Suprapubic skin (tissue), 3 donors: ENCODE data around the gene SMIM41.
"Not testable (repeated sequence)": the region's sequence is repeated elsewhere in the genome, so short reads cannot be mapped to it uniquely, and the experiment has no call there.

Source experiments
- CTCF ChIP-seq, 2 donors: fragments of 200-600 bp in 1 of 2; fragments of 450-650 bp in 1 of 2; sonication (generic) in 1 of 2; IDR thresholded peaks; one replicate each; pipeline ENCODE4 v1.5.1; 2016 to 2019; ENCODE audit warnings: antibody characterized with exemption in 2 of 2, mild to moderate bottlenecking in 1 of 2, moderate library complexity in 1 of 2
- EP300 ChIP-seq: sonication (generic); formaldehyde crosslinking; IDR thresholded peaks from one replicate; pipeline ENCODE4 v1.6.1; 2017; ENCODE audit warnings: antibody characterized with exemption

GRCh38 chr12:52117806-52118475 lies 38.4 kb downstream of the SMIM41 start:
- not testable (repeated sequence) for TF ChIP-seq CTCF (IDR thresholded peaks at IDR 0.05); EP300
